HG03565 (cell line): ENCODE data around the gene TLE3.
"Not testable (repeated sequence)": the region's sequence is repeated elsewhere in the genome, so short reads cannot be mapped to it uniquely, and the experiment has no call there.

Experiments used
- ATAC-seq: cut with Tn5 transposase; IDR thresholded peaks from one replicate; pipeline ENCODE4 v1.9.1; 2021; ENCODE audit warnings: mild to moderate bottlenecking, moderate library complexity; ENCODE audit not compliant: unreplicated experiment

The TLE3 gene

GRCh38 chr15:70097321-70098152 is at the start of gene TLE3:
Gene TLE3, minus strand, starts transcription at chr15:70097917. Its CDS starts 1,119 bp downstream, at chr15:70096798.
- peak; percentile 50 for ATAC-seq

GRCh38 chr15:70147178-70147760 is 49.6 kb upstream of the TLE3 start:
- ATAC-seq, result no peak

- no peak for ATAC-seq
Measured at GRCh38 chr15:70146771-70147170, 49.1 kb upstream of the TLE3 start.

- ATAC-seq, result no peak
Measured at GRCh38 chr15:70146162-70146561, 48.4 kb upstream of the TLE3 start.

- ATAC-seq, result no peak
Measured at GRCh38 chr15:70145261-70145660, 47.5 kb upstream of the TLE3 start.

GRCh38 chr15:70142322-70143191 is 44.8 kb upstream of the TLE3 start:
- no peak for ATAC-seq

GRCh38 chr15:70142072-70142321 is 44.3 kb upstream of the TLE3 start:
- ATAC-seq, result no peak

GRCh38 chr15:70141376-70142071 is 43.8 kb upstream of the TLE3 start:
- ATAC-seq, result no peak

GRCh38 chr15:70140543-70141375 is 43.0 kb upstream of the TLE3 start:
- ATAC-seq, result no peak

GRCh38 chr15:70140025-70140542 is 42.4 kb upstream of the TLE3 start:
- ATAC-seq, result no peak

GRCh38 chr15:70137967-70138366 is 40.2 kb upstream of the TLE3 start:
- no peak for ATAC-seq

GRCh38 chr15:70137021-70137420 is 39.3 kb upstream of the TLE3 start:
- not testable (repeated sequence) for ATAC-seq

GRCh38 chr15:70133781-70134421 is 36.2 kb upstream of the TLE3 start:
- no peak for ATAC-seq

GRCh38 chr15:70133296-70133695 is 35.6 kb upstream of the TLE3 start:
- no peak for ATAC-seq

GRCh38 chr15:70132571-70132970 is 34.9 kb upstream of the TLE3 start:
- no peak for ATAC-seq

GRCh38 chr15:70132139-70132538 is 34.4 kb upstream of the TLE3 start:
- no peak for ATAC-seq

GRCh38 chr15:70128414-70129140 is 30.9 kb upstream of the TLE3 start:
- ATAC-seq, result no peak

- no peak for ATAC-seq
Measured at GRCh38 chr15:70127770-70128413, 30.2 kb upstream of the TLE3 start.
